Esophagus squamous epithelium (tissue), 4 donors: Measurements from ENCODE around the gene RARG.

Experiments used
- POLR2A ChIP-seq, 4 donors: fragments of 450-650 bp; IDR thresholded peaks; one replicate each; pipeline ENCODE4 v1.6.1; 2017; ENCODE audit warnings: antibody characterized with exemption in 4 of 4, mild to moderate bottlenecking in 4 of 4, moderate library complexity in 3 of 4
- TF ChIP-seq, protein P1 (sequence below), 6 experiments: fragments of 450-650 bp in 4 of 6; fragments of 200-600 bp in 2 of 6; sonication (generic) in 2 of 6; IDR thresholded peaks; one replicate each; pipeline ENCODE4 v1.5.1; 2016 to 2019; ENCODE audit warnings: antibody characterized with exemption in 6 of 6, mild to moderate bottlenecking in 4 of 6, moderate library complexity in 4 of 6

DNA sequence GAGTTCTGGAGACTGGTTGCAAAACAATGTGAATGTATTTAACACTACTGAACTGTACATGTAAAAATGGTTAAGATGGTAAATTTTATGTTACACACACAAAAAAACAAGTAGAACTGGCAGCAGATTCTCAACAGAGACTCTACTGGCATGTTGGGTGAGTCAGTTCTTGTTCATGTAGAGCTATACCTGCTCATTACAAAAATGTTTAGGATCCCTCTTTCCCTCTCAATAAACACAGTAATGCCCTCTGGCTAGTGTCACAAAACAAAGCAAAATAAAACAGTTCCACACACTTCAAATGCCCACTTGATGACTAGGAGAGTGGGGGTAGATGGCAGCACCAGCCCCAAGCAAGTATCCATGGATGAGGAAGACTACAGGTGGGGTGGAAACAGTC, 65.2 kb downstream of the RARG start:
- TF ChIP-seq, protein P1, sequence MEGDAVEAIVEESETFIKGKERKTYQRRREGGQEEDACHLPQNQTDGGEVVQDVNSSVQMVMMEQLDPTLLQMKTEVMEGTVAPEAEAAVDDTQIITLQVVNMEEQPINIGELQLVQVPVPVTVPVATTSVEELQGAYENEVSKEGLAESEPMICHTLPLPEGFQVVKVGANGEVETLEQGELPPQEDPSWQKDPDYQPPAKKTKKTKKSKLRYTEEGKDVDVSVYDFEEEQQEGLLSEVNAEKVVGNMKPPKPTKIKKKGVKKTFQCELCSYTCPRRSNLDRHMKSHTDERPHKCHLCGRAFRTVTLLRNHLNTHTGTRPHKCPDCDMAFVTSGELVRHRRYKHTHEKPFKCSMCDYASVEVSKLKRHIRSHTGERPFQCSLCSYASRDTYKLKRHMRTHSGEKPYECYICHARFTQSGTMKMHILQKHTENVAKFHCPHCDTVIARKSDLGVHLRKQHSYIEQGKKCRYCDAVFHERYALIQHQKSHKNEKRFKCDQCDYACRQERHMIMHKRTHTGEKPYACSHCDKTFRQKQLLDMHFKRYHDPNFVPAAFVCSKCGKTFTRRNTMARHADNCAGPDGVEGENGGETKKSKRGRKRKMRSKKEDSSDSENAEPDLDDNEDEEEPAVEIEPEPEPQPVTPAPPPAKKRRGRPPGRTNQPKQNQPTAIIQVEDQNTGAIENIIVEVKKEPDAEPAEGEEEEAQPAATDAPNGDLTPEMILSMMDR (IDR thresholded peaks at IDR 0.05) = no peak
- no peak for TF ChIP-seq POLR2A (IDR thresholded peaks at IDR 0.05)
